Mesenchymal stem cell (in vitro differentiated cells and primary cell): ENCODE results near the gene RENBP.

Experiments
- DNase-seq: peaks from one replicate; pipeline ENCODE4 v3.0.0-alpha.2; 2013
- H2AFZ ChIP-seq: one replicate; pipeline ENCODE4 v1.6.1; 2013; ENCODE audit warnings: low read depth, mild to moderate bottlenecking, control low read depth, inconsistent platforms, low read length, moderate library complexity
- H2AK5ac ChIP-seq: 2 replicates; pipeline ENCODE4 v1.6.1; 2013; ENCODE audit warnings: low read length, moderate library complexity, mild to moderate bottlenecking, inconsistent platforms; ENCODE audit not compliant: severe bottlenecking
- H2BK120ac ChIP-seq: one replicate; pipeline ENCODE4 v1.6.1; 2013; ENCODE audit warnings: low read depth, mild to moderate bottlenecking, inconsistent platforms, low read length, moderate library complexity
- H2BK12ac ChIP-seq, 2 experiments: one replicate each; pipeline ENCODE4 v1.6.1; 2013; ENCODE audit warnings: inconsistent platforms in 2 of 2, low read length in 2 of 2, mild to moderate bottlenecking in 2 of 2, moderate library complexity in 2 of 2, control low read depth in 1 of 2
- H2BK15ac ChIP-seq: one replicate; pipeline ENCODE4 v1.6.1; 2013; ENCODE audit warnings: mild to moderate bottlenecking, low read depth, inconsistent platforms; ENCODE audit not compliant: poor library complexity, severe bottlenecking
- H2BK5ac ChIP-seq: 2 replicates; pipeline ENCODE4 v1.6.1; 2013; ENCODE audit warnings: low read depth, mild to moderate bottlenecking, low read length, control low read depth, inconsistent platforms; ENCODE audit not compliant: poor library complexity, severe bottlenecking
- H3K14ac ChIP-seq, 2 experiments: one replicate each; pipeline ENCODE4 v1.6.1; 2013; ENCODE audit warnings: inconsistent platforms in 2 of 2, low read length in 2 of 2, control low read depth in 1 of 2, mild to moderate bottlenecking in 1 of 2, moderate library complexity in 1 of 2
- H3K18ac ChIP-seq, 2 experiments: one replicate each; pipeline ENCODE4 v1.6.1; 2013; ENCODE audit warnings: inconsistent platforms in 2 of 2, low read length in 2 of 2, control low read depth in 1 of 2, low read depth in 1 of 2, mild to moderate bottlenecking in 1 of 2
- H3K23ac ChIP-seq, 2 experiments: one replicate each; pipeline ENCODE4 v1.6.1; 2013; ENCODE audit warnings: inconsistent platforms in 2 of 2, low read length in 2 of 2, mild to moderate bottlenecking in 2 of 2, moderate library complexity in 2 of 2, control low read depth in 1 of 2
- H3K27ac ChIP-seq: 2 replicates; pipeline ENCODE4 v1.5.1; 2013; ENCODE audit warnings: mild to moderate bottlenecking, moderate library complexity, low read length, control low read depth, inconsistent platforms; ENCODE audit not compliant: poor library complexity, severe bottlenecking
- H3K27me3 ChIP-seq, 2 experiments: 2 replicates each; pipeline versions ENCODE4 v1.6.1 to v1.7.0; 2013; ENCODE audit warnings: low read length in 2 of 2, mild to moderate bottlenecking in 2 of 2, moderate library complexity in 2 of 2, control low read depth in 1 of 2, inconsistent platforms in 1 of 2; ENCODE audit not compliant: control insufficient read depth in 1 of 2, insufficient read depth in 1 of 2
- H3K36me3 ChIP-seq, 2 experiments: 2 replicates each; pipeline versions ENCODE4 v1.6.1 to v1.7.0; 2013; ENCODE audit warnings: low read length in 2 of 2, control low read depth in 1 of 2, inconsistent platforms in 1 of 2, low read depth in 1 of 2, mild to moderate bottlenecking in 1 of 2; ENCODE audit not compliant: insufficient read depth in 2 of 2, control insufficient read depth in 1 of 2
- H3K4ac ChIP-seq, 2 experiments: one replicate each; pipeline ENCODE4 v1.6.1; 2013; ENCODE audit warnings: inconsistent platforms in 2 of 2, low read length in 2 of 2, mild to moderate bottlenecking in 2 of 2, moderate library complexity in 2 of 2, control low read depth in 1 of 2, low read depth in 1 of 2
- H3K4me1 ChIP-seq: 2 replicates; pipeline ENCODE4 v1.6.1; 2013; ENCODE audit warnings: low read depth, low read length, control low read depth; ENCODE audit not compliant: control insufficient read depth, insufficient read depth
- H3K4me2 ChIP-seq: 2 replicates; pipeline ENCODE4 v1.6.1; 2013; ENCODE audit warnings: low read length, mild to moderate bottlenecking, inconsistent platforms; ENCODE audit not compliant: poor library complexity, severe bottlenecking
- H3K4me3 ChIP-seq, 2 experiments: 2 replicates each; pipeline versions ENCODE4 v1.5.1 to v1.7.0; 2013; ENCODE audit warnings: low read length in 2 of 2, mild to moderate bottlenecking in 2 of 2, control low read depth in 1 of 2, low read depth in 1 of 2; ENCODE audit not compliant: insufficient read depth in 1 of 2
- H3K79me1 ChIP-seq: replicated peaks from 2 replicates; pipeline ENCODE4 v1.6.1; 2013; ENCODE audit warnings: mild to moderate bottlenecking, control low read depth, low read length, inconsistent platforms; ENCODE audit not compliant: poor library complexity, severe bottlenecking
- H3K9ac ChIP-seq: 2 replicates; pipeline ENCODE4 v1.7.0; 2013; ENCODE audit warnings: mild to moderate bottlenecking, low read length, moderate library complexity
- H3K9me3 ChIP-seq: 2 replicates; pipeline ENCODE4 v1.7.0; 2013; ENCODE audit warnings: mild to moderate bottlenecking, low read length; ENCODE audit not compliant: control insufficient read depth
- H4K8ac ChIP-seq: one replicate; pipeline ENCODE4 v1.6.1; 2013; ENCODE audit warnings: inconsistent platforms, mild to moderate bottlenecking, low read length, moderate library complexity
- H4K91ac ChIP-seq: one replicate; pipeline ENCODE4 v1.6.1; 2013; ENCODE audit warnings: mild to moderate bottlenecking, low read length, inconsistent platforms
- WGBS: methylation state at CpG from one replicate; pipeline ENCODE4 v1.1.7; 2013; ENCODE audit warnings: mixed read lengths; 5-methylcytosine and 5-hydroxymethylcytosine counted together

Gene RENBP

DNA sequence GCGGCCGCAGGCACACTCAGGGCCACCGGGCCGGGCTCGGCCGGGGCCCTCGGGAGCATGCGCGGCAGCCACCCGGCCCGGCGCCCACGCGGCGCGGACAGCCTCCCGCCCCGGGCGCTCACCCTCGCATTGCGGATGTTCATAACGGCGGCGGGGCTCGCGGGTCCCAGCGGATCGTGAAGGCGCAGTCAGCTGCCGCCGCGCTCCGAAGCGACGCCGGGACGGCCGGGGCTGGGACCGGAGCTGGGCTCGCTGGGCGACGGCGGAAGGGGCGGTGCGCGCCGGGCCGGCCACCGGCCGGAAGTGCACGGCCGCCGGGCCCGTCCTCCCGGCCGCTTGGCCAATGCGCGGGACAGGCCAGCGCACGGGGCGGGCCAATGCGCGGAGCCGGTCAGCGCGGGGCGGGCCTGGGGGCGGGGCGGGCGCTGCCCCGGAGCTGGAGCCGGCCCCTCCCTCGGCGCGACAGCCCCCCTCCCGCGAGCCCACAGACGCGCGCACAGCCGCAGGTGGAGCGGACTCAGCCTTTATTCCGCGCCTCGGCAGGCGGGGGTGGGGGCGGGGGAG, 9.6 kb downstream of the RENBP start, which contains the start of gene NAA10:
NAA10 (minus strand) TSS at position 276 of the 564 bp plus-strand sequence; CDS start at position 143, 133 bp downstream.
- H3K4ac ChIP-seq = peak within 1 kb of the TSS in 1 of 2 experiments; percentile 58
- peaks cover 0 to 5% of the 10 kb centered on the region in 2 experiments for H3K27me3 ChIP-seq
- H2BK15ac ChIP-seq = no peak within 1 kb of the TSS
- no peak within 1 kb of the TSS for H2AK5ac ChIP-seq
- H3K18ac ChIP-seq = peak within 1 kb of the TSS; percentile 62 to 75
- H3K23ac ChIP-seq = peak within 1 kb of the TSS in 1 of 2 experiments; percentile 89
- H3K9me3 ChIP-seq = no peaks in the 10 kb centered on the region
- H2BK120ac ChIP-seq = no peak within 1 kb of the TSS
- H3K79me1 ChIP-seq = peaks cover 5% of the 10 kb centered on the region
- H4K91ac ChIP-seq = no peak within 1 kb of the TSS
- H3K36me3 ChIP-seq = peaks cover 26 to 30% of the 10 kb centered on the region in 2 experiments
- H2AFZ ChIP-seq = peak within 1 kb of the TSS; percentile 53
- no peak within 1 kb of the TSS for H2BK5ac ChIP-seq
- peak within 1 kb of the TSS; percentile 75 for H3K4me2 ChIP-seq
- no peak within 1 kb of the TSS for H2BK12ac ChIP-seq
- H3K9ac ChIP-seq = peak within 1 kb of the TSS; percentile 82
- H3K4me3 ChIP-seq = peak within 1 kb of the TSS; percentile 80 to 89
- 0% methylated on average over 14 of the region's 87 CpGs for WGBS
- H3K27ac ChIP-seq = peak within 1 kb of the TSS; percentile 16
- H4K8ac ChIP-seq = peak within 1 kb of the TSS; percentile 41
- DNase-seq = peak; percentile 67
- peaks cover 10% of the 10 kb centered on the region for H3K4me1 ChIP-seq
- peak within 1 kb of the TSS in 1 of 2 experiments; percentile 81 for H3K14ac ChIP-seq

DNA sequence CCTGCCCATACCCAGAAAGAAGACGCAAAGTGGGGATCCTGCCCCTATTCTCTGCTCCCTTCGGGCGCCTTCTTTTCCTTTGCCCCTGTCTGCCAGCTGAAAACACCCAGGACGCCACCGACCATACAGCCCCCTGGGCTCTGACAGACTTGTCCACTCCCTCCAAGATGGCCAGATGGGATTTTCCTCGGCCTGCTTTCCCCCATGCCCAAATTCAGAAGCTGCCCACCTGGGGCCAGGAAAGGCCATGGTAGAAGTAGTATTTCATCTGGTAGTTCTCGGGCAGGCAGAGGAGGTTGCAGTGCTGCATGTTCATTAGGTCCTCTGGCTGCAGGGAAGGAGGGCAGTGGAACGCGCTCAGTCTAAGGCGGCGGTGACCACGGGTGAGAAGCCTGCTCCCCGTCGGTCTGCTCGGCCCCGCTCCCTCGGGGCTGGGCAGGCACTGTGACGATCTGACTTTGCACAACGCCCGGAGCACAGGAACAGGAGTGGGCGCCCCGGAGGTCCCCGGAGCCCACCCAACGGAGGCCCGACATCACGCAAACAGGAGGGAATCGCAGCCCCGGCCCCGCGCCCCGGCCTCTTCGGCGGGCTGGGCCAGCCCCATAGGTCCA, 10.2 kb downstream of the RENBP start:
- peaks cover 31 to 36% of the 10 kb centered on the region in 2 experiments for H3K36me3 ChIP-seq
- H3K4me2 ChIP-seq = peak overlapping the region; percentile 75
- H3K27me3 ChIP-seq = no peaks in the 10 kb centered on the region
- 6% methylated on average over 26 of the region's 33 CpGs for WGBS
- H2BK12ac ChIP-seq = no peak overlapping the region
- peak overlapping the region in 1 of 2 experiments; percentile 58 for H3K4ac ChIP-seq
- H3K79me1 ChIP-seq = peaks cover 5% of the 10 kb centered on the region
- H4K8ac ChIP-seq = no peak overlapping the region
- H3K14ac ChIP-seq = peak overlapping the region in 1 of 2 experiments; percentile 81
- H3K9ac ChIP-seq = peak overlapping the region; percentile 82
- peak overlapping the region; percentile 80 to 89 for H3K4me3 ChIP-seq
- DNase-seq = no peak
- H3K23ac ChIP-seq = peak overlapping the region in 1 of 2 experiments; percentile 89
- H2AFZ ChIP-seq = no peak overlapping the region
- H4K91ac ChIP-seq = no peak overlapping the region
- peaks cover 10% of the 10 kb centered on the region for H3K4me1 ChIP-seq
- H3K18ac ChIP-seq = peak overlapping the region; percentile 62 to 75
- no peak overlapping the region for H2BK15ac ChIP-seq
- peak overlapping the region; percentile 16 for H3K27ac ChIP-seq
- H3K9me3 ChIP-seq = no peaks in the 10 kb centered on the region
- no peak overlapping the region for H2AK5ac ChIP-seq
- H2BK120ac ChIP-seq = no peak overlapping the region
- H2BK5ac ChIP-seq = no peak overlapping the region

DNA sequence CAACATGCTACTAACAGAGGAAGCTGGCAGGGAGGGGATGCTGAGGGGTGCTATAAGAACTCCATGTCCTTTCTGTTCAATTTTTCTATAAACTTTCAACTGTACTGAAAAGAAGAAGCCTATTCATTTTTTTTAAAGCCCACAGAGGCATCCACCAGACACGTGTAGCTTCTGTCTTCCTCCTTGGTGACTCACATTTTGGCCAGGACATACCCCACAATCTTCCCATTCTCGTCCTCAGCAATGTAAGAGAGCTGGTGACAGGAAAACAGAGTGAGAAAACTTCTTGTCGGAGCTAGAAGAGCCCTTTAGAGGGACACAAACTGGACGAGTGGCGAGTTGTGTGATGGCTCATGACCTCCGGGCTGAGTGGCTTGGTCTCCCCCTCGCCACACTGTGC, 10.7 kb downstream of the RENBP start:
- peak overlapping the region; percentile 75 for H3K4me2 ChIP-seq
- peak overlapping the region in 1 of 2 experiments; percentile 8 for H3K18ac ChIP-seq
- H2AFZ ChIP-seq = no peak overlapping the region
- no peak overlapping the region for H3K23ac ChIP-seq
- peak overlapping the region; percentile 80 to 89 for H3K4me3 ChIP-seq
- no peaks in the 10 kb centered on the region for H3K27me3 ChIP-seq
- H3K9me3 ChIP-seq = no peaks in the 10 kb centered on the region
- H2AK5ac ChIP-seq = no peak overlapping the region
- no peak overlapping the region for H2BK5ac ChIP-seq
- H3K79me1 ChIP-seq = peaks cover 5% of the 10 kb centered on the region
- WGBS = 29% methylated on average over 5 of the region's 7 CpGs
- H3K4me1 ChIP-seq = peaks cover 11% of the 10 kb centered on the region
- H2BK12ac ChIP-seq = no peak overlapping the region
- H2BK120ac ChIP-seq = no peak overlapping the region
- no peak overlapping the region for H4K91ac ChIP-seq
- H3K9ac ChIP-seq = peak overlapping the region; percentile 82
- no peak overlapping the region for H4K8ac ChIP-seq
- H2BK15ac ChIP-seq = no peak overlapping the region
- peak; percentile 51 for DNase-seq
- peak overlapping the region in 1 of 2 experiments; percentile 8 for H3K4ac ChIP-seq
- peak overlapping the region; percentile 16 for H3K27ac ChIP-seq
- H3K14ac ChIP-seq = peak overlapping the region in 1 of 2 experiments; percentile 60
- peaks cover 34 to 37% of the 10 kb centered on the region in 2 experiments for H3K36me3 ChIP-seq

DNA sequence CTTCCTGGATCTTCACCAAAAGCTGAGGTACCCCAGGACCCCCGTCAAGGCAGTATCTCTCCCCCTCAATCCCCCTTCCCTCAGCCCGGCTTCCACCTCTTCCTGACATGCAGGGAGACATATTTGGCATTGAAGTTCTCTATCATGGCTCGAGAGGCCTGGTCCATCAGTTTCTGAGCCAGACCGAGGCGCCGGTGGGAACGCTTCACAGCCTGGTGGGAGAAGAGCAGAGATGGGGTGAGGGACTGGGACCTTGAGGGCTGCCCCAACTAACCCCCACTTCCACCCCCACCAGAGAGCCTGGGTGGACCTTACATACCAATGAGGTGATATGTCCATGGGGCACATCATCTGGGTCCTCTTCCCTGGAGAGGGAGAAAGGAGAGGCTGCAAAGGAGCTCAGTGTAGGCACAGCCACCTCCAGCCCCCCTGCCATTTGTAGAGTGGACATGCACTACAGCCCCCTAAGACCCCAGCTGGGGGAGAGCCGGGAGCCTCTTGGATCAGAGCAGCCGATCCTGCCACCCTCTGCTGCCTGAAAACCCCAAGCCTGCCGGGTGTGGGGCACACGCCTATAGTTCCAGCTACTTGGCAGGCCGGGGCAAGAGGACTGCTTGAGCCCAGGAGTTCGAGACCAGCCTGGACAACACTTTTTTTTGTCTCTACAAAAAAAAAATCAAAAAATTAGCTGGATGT, 12.1 kb downstream of the RENBP start:
- H3K4me3 ChIP-seq = no peak overlapping the region
- no peak overlapping the region for H2BK12ac ChIP-seq
- H3K27ac ChIP-seq = no peak overlapping the region
- H3K4me1 ChIP-seq = peaks cover 12% of the 10 kb centered on the region
- no peaks in the 10 kb centered on the region for H3K9me3 ChIP-seq
- H3K79me1 ChIP-seq = peaks cover 5% of the 10 kb centered on the region
- peak overlapping the region; percentile 11 for H3K9ac ChIP-seq
- 100% methylated on average over 2 of the region's 13 CpGs for WGBS
- H3K4ac ChIP-seq = no peak overlapping the region
- no peak overlapping the region for H4K91ac ChIP-seq
- H2AFZ ChIP-seq = no peak overlapping the region
- no peak overlapping the region for H3K18ac ChIP-seq
- no peak overlapping the region for H3K4me2 ChIP-seq
- no peak for DNase-seq
- H3K27me3 ChIP-seq = no peaks in the 10 kb centered on the region
- H4K8ac ChIP-seq = no peak overlapping the region
- H2BK15ac ChIP-seq = no peak overlapping the region
- peaks cover 34 to 37% of the 10 kb centered on the region in 2 experiments for H3K36me3 ChIP-seq
- no peak overlapping the region for H3K14ac ChIP-seq
- no peak overlapping the region for H3K23ac ChIP-seq
- no peak overlapping the region for H2BK5ac ChIP-seq
- H2AK5ac ChIP-seq = no peak overlapping the region
- no peak overlapping the region for H2BK120ac ChIP-seq
